Gastrocnemius medialis (tissue), 4 donors: ENCODE measurements around the gene LARP4B. TPM values are rescaled to one million over a fixed set of nuclear protein-coding genes. Genes with fewer than 3 reads are reported as not detected.

Experiments
- ATAC-seq, 2 donors: fragments of 150-250 bp; one replicate each; pipeline ENCODE4 v1.9.1; 2016
- DNase-seq, 2 donors: peaks; one replicate each; pipeline ENCODE4 v3.0.0-alpha.2; 2019
- H3K27ac ChIP-seq, 4 donors: fragments of 200-600 bp; sonication (generic); 1 replicate in 1 of 4; 2 replicates in 3 of 4; pipeline ENCODE4 v1.5.1; 2016 to 2018; ENCODE audit warnings: mild to moderate bottlenecking in 2 of 4, moderate library complexity in 1 of 4
- H3K27me3 ChIP-seq, 3 donors: fragments of 200-600 bp; sonication (generic) in 2 of 3; 1 replicate in 1 of 3; 2 replicates in 2 of 3; pipeline versions ENCODE4 v1.5.1 to v1.6.0; 2016 to 2019; ENCODE audit warnings: mild to moderate bottlenecking in 1 of 3, moderate library complexity in 1 of 3
- H3K36me3 ChIP-seq, 2 donors: fragments of 200-600 bp; sonication (generic) in 1 of 2; one replicate each; pipeline ENCODE4 v1.5.1; 2017 to 2018
- H3K4me1 ChIP-seq, 2 donors: fragments of 200-600 bp; sonication (generic) in 1 of 2; one replicate each; pipeline ENCODE4 v1.5.1; 2016 to 2017; ENCODE audit warnings: mild to moderate bottlenecking in 2 of 2
- H3K4me3 ChIP-seq, 4 donors: fragments of 200-600 bp; sonication (generic) in 3 of 4; 1 replicate in 1 of 4; 2 replicates in 3 of 4; pipeline ENCODE4 v1.5.1; 2016 to 2019; ENCODE audit warnings: mild to moderate bottlenecking in 2 of 4
- H3K9me3 ChIP-seq, 3 donors: fragments of 200-600 bp; sonication (generic) in 2 of 3; 1 replicate in 1 of 3; 2 replicates in 2 of 3; pipeline ENCODE4 v1.5.1; 2016 to 2019
- POLR2A ChIP-seq, 2 donors: fragments of 450-650 bp; IDR thresholded peaks; one replicate each; pipeline ENCODE4 v1.6.1; 2017; ENCODE audit warnings: antibody characterized with exemption in 2 of 2, mild to moderate bottlenecking in 2 of 2, moderate library complexity in 2 of 2
- in situ Hi-C, 4 donors: fragments of 200-750 bp; cut with MboI; loops; one replicate each; pipeline versions ENCODE4 v1.15.0 to v1.8.0; 2017; ENCODE audit warnings: low sequenced_read_pairs in 4 of 4
- intact Hi-C: fragments of 100-400 bp; cut with DNase I; formaldehyde crosslinking; loops from one replicate; pipeline ENCODE4 v1.15.1; 2023; ENCODE audit warnings: low total_unique reads
- total RNA-seq, 4 donors: library from RNA; depleted of rRNA; stranded (reverse); fragments of >200 nt; gene quantifications; one replicate each; pipeline versions ENCODE4 v1.1.0 to v1.2.3, GENCODE V29; 2016
- TF ChIP-seq, protein P1 (sequence below), 5 experiments: fragments of 450-650 bp in 3 of 5; fragments of 200-600 bp in 2 of 5; sonication (generic) in 2 of 5; IDR thresholded peaks in 4 of 5; conservative IDR thresholded peaks in 1 of 5; 1 replicate in 4 of 5; 2 replicates in 1 of 5; pipeline ENCODE4 v1.5.1; 2016 to 2019; ENCODE audit warnings: antibody characterized with exemption in 5 of 5, mild to moderate bottlenecking in 3 of 5, moderate library complexity in 3 of 5

The LARP4B gene
- total RNA-seq, 4 donors from 2014 or later, result 29.7 to 45.6 (median 40.0) TPM

DNA sequence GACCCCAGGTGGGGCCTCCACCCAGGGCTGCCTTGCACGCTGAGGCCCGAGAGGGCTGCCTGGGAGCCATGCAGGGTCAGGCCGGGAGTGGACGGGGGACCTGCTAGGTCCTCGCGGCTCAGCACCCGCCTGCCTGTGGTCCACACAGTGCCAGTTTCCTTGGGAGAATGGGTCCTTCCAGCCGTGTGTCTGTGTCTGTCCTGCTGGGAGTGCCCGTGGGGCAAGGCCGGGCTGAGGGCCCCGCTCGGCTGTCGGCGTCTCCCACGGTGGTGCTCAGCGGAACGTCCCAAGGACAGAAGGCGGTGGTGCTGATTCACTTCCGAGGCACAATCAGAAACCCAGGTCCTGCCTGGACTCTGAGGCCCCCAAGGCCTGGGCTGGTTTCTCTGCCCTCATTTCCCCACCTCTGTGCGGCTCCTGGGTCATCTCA, 33.5 kb upstream of the LARP4B start:
- in situ Hi-C loops, result no loop called here
- Histone ChIP-seq H3K9me3 (no peaks in the 10 kb centered on the region), H3K36me3 (no peaks in the 10 kb centered on the region), H3K4me3 (no peak overlapping the region), H3K27ac (no peak overlapping the region), H3K4me1 (no peaks in the 10 kb centered on the region), H3K27me3 (no peaks in the 10 kb centered on the region)
- intact Hi-C loops, result no loop called here
- TF ChIP-seq, protein P1, sequence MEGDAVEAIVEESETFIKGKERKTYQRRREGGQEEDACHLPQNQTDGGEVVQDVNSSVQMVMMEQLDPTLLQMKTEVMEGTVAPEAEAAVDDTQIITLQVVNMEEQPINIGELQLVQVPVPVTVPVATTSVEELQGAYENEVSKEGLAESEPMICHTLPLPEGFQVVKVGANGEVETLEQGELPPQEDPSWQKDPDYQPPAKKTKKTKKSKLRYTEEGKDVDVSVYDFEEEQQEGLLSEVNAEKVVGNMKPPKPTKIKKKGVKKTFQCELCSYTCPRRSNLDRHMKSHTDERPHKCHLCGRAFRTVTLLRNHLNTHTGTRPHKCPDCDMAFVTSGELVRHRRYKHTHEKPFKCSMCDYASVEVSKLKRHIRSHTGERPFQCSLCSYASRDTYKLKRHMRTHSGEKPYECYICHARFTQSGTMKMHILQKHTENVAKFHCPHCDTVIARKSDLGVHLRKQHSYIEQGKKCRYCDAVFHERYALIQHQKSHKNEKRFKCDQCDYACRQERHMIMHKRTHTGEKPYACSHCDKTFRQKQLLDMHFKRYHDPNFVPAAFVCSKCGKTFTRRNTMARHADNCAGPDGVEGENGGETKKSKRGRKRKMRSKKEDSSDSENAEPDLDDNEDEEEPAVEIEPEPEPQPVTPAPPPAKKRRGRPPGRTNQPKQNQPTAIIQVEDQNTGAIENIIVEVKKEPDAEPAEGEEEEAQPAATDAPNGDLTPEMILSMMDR (IDR thresholded peaks at IDR 0.05 in 4 of 5, conservative IDR thresholded peaks at IDR 0.05 in 1 of 5), result no peak
- TF ChIP-seq POLR2A (IDR thresholded peaks at IDR 0.05), result no peak
- DNase-seq, result no peak
- ATAC-seq, result no peak

DNA sequence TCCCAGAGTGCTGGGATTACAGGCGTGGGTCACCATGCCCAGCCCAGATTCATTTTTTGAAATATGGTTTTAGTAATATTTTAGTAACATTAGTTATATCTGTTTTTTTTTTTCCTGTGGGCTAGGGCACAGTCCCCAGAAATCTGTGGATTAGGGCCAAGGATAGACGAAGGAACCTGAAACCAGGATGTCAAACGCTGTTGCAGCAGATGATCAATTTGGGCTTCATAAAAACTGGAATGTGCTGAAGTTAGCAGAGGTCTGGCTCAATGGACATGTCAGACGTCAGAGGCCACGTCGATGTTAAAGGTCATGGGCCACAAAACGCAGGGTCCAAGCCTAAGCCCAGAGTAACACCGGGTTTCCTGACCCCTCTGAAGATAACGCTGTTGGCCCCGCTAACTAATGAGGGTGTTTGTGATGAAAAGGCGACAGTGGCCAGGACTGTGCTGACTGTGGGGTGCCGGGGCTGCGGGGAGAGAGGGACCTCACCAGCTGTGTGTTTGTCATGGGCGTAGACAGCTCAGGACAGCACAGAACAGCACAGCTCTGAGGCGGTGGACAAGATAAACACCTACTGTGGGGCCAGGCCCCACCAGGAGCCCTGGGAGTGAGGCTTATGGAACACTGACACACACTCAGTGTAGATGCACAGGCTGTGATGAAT, 32.9 kb upstream of the LARP4B start:
- no peak for ATAC-seq
- H3K36me3 ChIP-seq, result no peaks in the 10 kb centered on the region

DNA sequence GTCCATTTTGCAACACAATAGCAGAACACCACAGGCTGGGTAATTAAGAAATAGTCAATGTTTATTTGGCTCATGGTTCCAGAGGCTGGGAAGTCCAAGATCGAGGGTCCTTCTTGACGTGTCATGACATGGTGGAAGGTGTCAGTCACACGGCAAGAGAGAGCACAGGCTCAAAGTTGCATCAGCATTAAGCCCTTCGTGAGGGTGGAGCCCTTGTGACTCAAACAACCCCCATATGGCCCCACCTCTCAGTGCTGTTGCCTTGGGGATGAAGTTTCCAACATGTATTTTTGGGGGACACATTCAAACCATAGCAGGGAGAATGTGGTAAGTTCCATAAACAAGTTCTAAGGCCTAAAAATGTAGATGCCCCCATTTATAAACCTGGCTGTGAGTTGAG, 32.1 kb upstream of the LARP4B start:
- no peaks in the 10 kb centered on the region for H3K27me3 ChIP-seq
- no peaks in the 10 kb centered on the region for H3K4me1 ChIP-seq
- H3K9me3 ChIP-seq, result no peaks in the 10 kb centered on the region
- TF ChIP-seq POLR2A (IDR thresholded peaks at IDR 0.05), result no peak
- TF ChIP-seq, protein P1 (IDR thresholded peaks at IDR 0.05 in 4 of 5, conservative IDR thresholded peaks at IDR 0.05 in 1 of 5), result no peak
- no peak for ATAC-seq
- H3K36me3 ChIP-seq, result no peaks in the 10 kb centered on the region
- in situ Hi-C loops (no loop called here), intact Hi-C loops (no loop called here)
- H3K27ac ChIP-seq, result no peak overlapping the region
- H3K4me3 ChIP-seq, result no peak overlapping the region
- no peak for DNase-seq

More for the DNA sequence above, 32.9 kb upstream of the LARP4B start:
- DNase-seq, result no peak
- TF ChIP-seq, protein P1 (IDR thresholded peaks at IDR 0.05 in 4 of 5, conservative IDR thresholded peaks at IDR 0.05 in 1 of 5), result no peak
- no peak for TF ChIP-seq POLR2A (IDR thresholded peaks at IDR 0.05)
- no peaks in the 10 kb centered on the region for H3K9me3 ChIP-seq
- H3K27me3 ChIP-seq, result no peaks in the 10 kb centered on the region
- intact Hi-C loops, result no loop called here
- no peak overlapping the region for H3K27ac ChIP-seq
- no peak overlapping the region for H3K4me3 ChIP-seq
- in situ Hi-C loops, result no loop called here
- H3K4me1 ChIP-seq, result no peaks in the 10 kb centered on the region

DNA sequence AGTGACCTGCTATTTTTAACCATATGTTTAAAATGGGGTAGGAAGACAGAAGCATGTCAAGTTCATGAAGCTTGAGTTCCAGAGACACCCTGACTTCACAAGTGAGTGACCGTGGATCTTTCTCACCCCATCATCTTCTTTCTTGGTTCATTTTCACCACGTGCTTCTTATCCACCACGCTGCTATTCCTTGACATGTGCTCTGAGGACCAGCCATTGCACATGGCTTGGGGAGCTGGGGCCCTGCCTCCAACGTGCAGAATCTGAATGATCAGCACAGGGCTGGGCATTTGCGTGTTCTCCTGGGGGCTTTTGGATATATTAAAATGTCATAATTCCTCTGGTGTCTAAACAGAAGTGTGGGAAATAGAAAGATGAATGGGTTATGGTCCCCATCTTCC, 31.7 kb upstream of the LARP4B start:
- intact Hi-C loops, result no loop called here
- H3K9me3 ChIP-seq, result no peaks in the 10 kb centered on the region
- TF ChIP-seq POLR2A (IDR thresholded peaks at IDR 0.05), result no peak
- TF ChIP-seq, protein P1 (IDR thresholded peaks at IDR 0.05 in 4 of 5, conservative IDR thresholded peaks at IDR 0.05 in 1 of 5), result no peak
- H3K36me3 ChIP-seq, result no peaks in the 10 kb centered on the region
- in situ Hi-C loops, result no loop called here
- no peak overlapping the region for H3K4me3 ChIP-seq
- H3K27me3 ChIP-seq, result no peaks in the 10 kb centered on the region
- H3K4me1 ChIP-seq, result no peaks in the 10 kb centered on the region
- no peak for DNase-seq
- H3K27ac ChIP-seq, result no peak overlapping the region
- no peak for ATAC-seq

DNA sequence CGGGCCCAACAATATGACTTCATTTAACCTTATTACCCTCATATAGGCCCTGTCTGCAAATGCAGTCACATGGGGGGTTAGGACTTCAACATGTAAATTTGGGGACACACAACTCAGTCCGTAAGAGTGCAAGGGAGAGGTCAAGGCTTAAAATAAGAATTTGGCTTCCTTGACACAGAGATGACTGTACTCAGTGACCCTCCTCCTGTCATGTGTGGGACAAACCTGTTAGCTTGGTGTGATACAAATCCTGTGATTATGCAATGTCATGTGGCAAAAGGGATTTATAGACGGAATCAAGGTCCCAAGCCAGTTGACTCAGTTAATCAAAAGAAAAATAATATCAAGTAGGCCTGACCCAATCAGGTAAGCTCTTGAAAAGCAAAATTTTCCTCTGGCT, 30.8 kb upstream of the LARP4B start:
- H3K36me3 ChIP-seq, result no peaks in the 10 kb centered on the region
- H3K4me1 ChIP-seq, result no peaks in the 10 kb centered on the region
- intact Hi-C loops, result no loop called here
- no peak overlapping the region for H3K4me3 ChIP-seq
- TF ChIP-seq POLR2A (IDR thresholded peaks at IDR 0.05), result no peak
- TF ChIP-seq, protein P1 (IDR thresholded peaks at IDR 0.05 in 4 of 5, conservative IDR thresholded peaks at IDR 0.05 in 1 of 5), result no peak
- ATAC-seq (no peak), DNase-seq (no peak)
- no peaks in the 10 kb centered on the region for H3K27me3 ChIP-seq
- no peak overlapping the region for H3K27ac ChIP-seq
- no peaks in the 10 kb centered on the region for H3K9me3 ChIP-seq
- in situ Hi-C loops, result no loop called here
